WTC11 (cell line): ENCODE data around the gene RIN3.

Source experiments
- CTCF ChIP-seq: fragments of 200-600 bp; IDR thresholded peaks from 2 replicates; pipeline ENCODE4 v1.8.0; 2022; ENCODE audit warnings: antibody characterized with exemption
- ERG ChIP-seq: fragments of 250-450 bp; sonication (Bioruptor Pico); IDR thresholded peaks from 2 replicates; pipeline ENCODE4 v1.8.0; 2021; ENCODE audit warnings: mild to moderate bottlenecking
- FOXJ3 ChIP-seq: sonication (generic); formaldehyde crosslinking; IDR thresholded peaks from 2 replicates; pipeline ENCODE4 v1.9.0; 2021; ENCODE audit warnings: missing genetic modification reagents, mild to moderate bottlenecking, borderline replicate concordance
- NFYB ChIP-seq: sonication (generic); formaldehyde crosslinking; conservative IDR thresholded peaks from 2 replicates; pipeline ENCODE4 v1.8.0; 2022; ENCODE audit warnings: low read depth, missing genetic modification reagents
- PREB ChIP-seq: sonication (generic); formaldehyde crosslinking; IDR thresholded peaks from 2 replicates; pipeline ENCODE4 v1.8.1; 2022; ENCODE audit warnings: mild to moderate bottlenecking, missing genetic modification reagents, moderate library complexity, borderline replicate concordance
- ZBTB43 ChIP-seq: sonication (generic); formaldehyde crosslinking; IDR thresholded peaks from 2 replicates; pipeline ENCODE4 v1.8.1; 2023; ENCODE audit warnings: mild to moderate bottlenecking, missing genetic modification reagents

- no peak for TF ChIP-seq CTCF
- TF ChIP-seq ZBTB43 (CRISPR knock-in tag) = no peak
- TF ChIP-seq PREB = no peak
- no peak for TF ChIP-seq ERG (CRISPR knock-in tag)
- TF ChIP-seq NFYB (CRISPR knock-in tag) = no peak
- no peak for TF ChIP-seq FOXJ3 (CRISPR knock-in tag)
These were observed 53.7 kb downstream of the RIN3 start for GRCh38 chr14:92567173-92567725.
